ENCODE measurements around the gene ASB2. TPM values are rescaled to one million over a fixed set of nuclear protein-coding genes. Genes with fewer than 3 reads are reported as not detected.

ASB2 gene
- total RNA-seq, 1 donor from 2014 or later: 19.8 TPM

GRCh38 chr14:93944348-93945069 is 31.9 kb downstream of the ASB2 start:
- Mint-ChIP-seq H3K27me3 (ENCODE audit: low read depth) (no peaks in the 10 kb centered on the region), H3K4me1 (ENCODE audit: low read depth) (peaks cover 21% of the 10 kb centered on the region), H3K27ac (peak overlapping the region; percentile 3), H3K4me3 (ENCODE audit: low read depth) (no peak overlapping the region), H3K36me3 (ENCODE audit: low read depth) (peaks cover 68% of the 10 kb centered on the region), H3K9me3 (no peaks in the 10 kb centered on the region)
- intact Hi-C loops (cut with micrococcal nuclease): no loop called here
- DNase-seq (ENCODE audit: low spot score): no peak

- Mint-ChIP-seq H3K36me3 (ENCODE audit: low read depth) (peaks cover 65% of the 10 kb centered on the region), H3K27ac (peak overlapping the region; percentile 3), H3K9me3 (no peaks in the 10 kb centered on the region), H3K4me1 (ENCODE audit: low read depth) (peaks cover 21% of the 10 kb centered on the region), H3K4me3 (ENCODE audit: low read depth) (no peak overlapping the region), H3K27me3 (ENCODE audit: low read depth) (no peaks in the 10 kb centered on the region)
- intact Hi-C loops (cut with micrococcal nuclease): no loop called here
- DNase-seq (ENCODE audit: low spot score): no peak
These were observed 32.4 kb downstream of the ASB2 start for GRCh38 chr14:93943930-93944329.

- Mint-ChIP-seq H3K4me3 (ENCODE audit: low read depth) (no peak overlapping the region), H3K27me3 (ENCODE audit: low read depth) (no peaks in the 10 kb centered on the region), H3K9me3 (no peaks in the 10 kb centered on the region), H3K36me3 (ENCODE audit: low read depth) (peaks cover 66% of the 10 kb centered on the region), H3K27ac (no peak overlapping the region), H3K4me1 (ENCODE audit: low read depth) (peaks cover 21% of the 10 kb centered on the region)
- intact Hi-C loops (cut with micrococcal nuclease): no loop called here
- no peak for DNase-seq (ENCODE audit: low spot score)
These were observed 33.3 kb downstream of the ASB2 start for GRCh38 chr14:93943052-93943451.

- Mint-ChIP-seq H3K36me3 (ENCODE audit: low read depth) (peaks cover 64% of the 10 kb centered on the region), H3K4me3 (ENCODE audit: low read depth) (no peak overlapping the region), H3K27me3 (ENCODE audit: low read depth) (no peaks in the 10 kb centered on the region), H3K4me1 (ENCODE audit: low read depth) (peaks cover 18% of the 10 kb centered on the region), H3K9me3 (no peaks in the 10 kb centered on the region), H3K27ac (peak overlapping the region; percentile 33)
- intact Hi-C loops (cut with micrococcal nuclease): no loop called here
- no peak for DNase-seq (ENCODE audit: low spot score)
These were observed 35.0 kb downstream of the ASB2 start for GRCh38 chr14:93941293-93941910.

- Mint-ChIP-seq H3K4me3 (ENCODE audit: low read depth) (no peak overlapping the region), H3K36me3 (ENCODE audit: low read depth) (peaks cover 61% of the 10 kb centered on the region), H3K27me3 (ENCODE audit: low read depth) (no peaks in the 10 kb centered on the region), H3K27ac (peak overlapping the region; percentile 59), H3K9me3 (no peaks in the 10 kb centered on the region), H3K4me1 (ENCODE audit: low read depth) (peaks cover 18% of the 10 kb centered on the region)
- DNase-seq (ENCODE audit: low spot score): no peak
- intact Hi-C loops (cut with micrococcal nuclease): no loop called here
These were observed 35.9 kb downstream of the ASB2 start for GRCh38 chr14:93940437-93940836.

GRCh38 chr14:93939304-93940229 is 36.8 kb downstream of the ASB2 start:
- Mint-ChIP-seq H3K4me1 (ENCODE audit: low read depth) (peaks cover 18% of the 10 kb centered on the region), H3K27me3 (ENCODE audit: low read depth) (no peaks in the 10 kb centered on the region), H3K27ac (peak overlapping the region; percentile 67), H3K9me3 (no peaks in the 10 kb centered on the region), H3K36me3 (ENCODE audit: low read depth) (peaks cover 66% of the 10 kb centered on the region), H3K4me3 (ENCODE audit: low read depth) (peak overlapping the region; percentile 49)
- DNase-seq (ENCODE audit: low spot score): peak; percentile 86
- intact Hi-C loops (cut with micrococcal nuclease): loop anchor here (1.0 to 2.0 kb wide), 5 partner anchors 19 to 191 kb away; partner anchors contain the start of gene ASB2

GRCh38 chr14:93938751-93939303 is 37.5 kb downstream of the ASB2 start:
- intact Hi-C loops (cut with micrococcal nuclease): loop anchor here (1.0 to 2.0 kb wide), 5 partner anchors 20 to 192 kb away; partner anchors contain the start of gene ASB2
- Mint-ChIP-seq H3K36me3 (ENCODE audit: low read depth) (peaks cover 64% of the 10 kb centered on the region), H3K4me3 (ENCODE audit: low read depth) (peak overlapping the region; percentile 49), H3K27me3 (ENCODE audit: low read depth) (no peaks in the 10 kb centered on the region), H3K9me3 (no peaks in the 10 kb centered on the region), H3K27ac (no peak overlapping the region), H3K4me1 (ENCODE audit: low read depth) (peaks cover 18% of the 10 kb centered on the region)
- no peak for DNase-seq (ENCODE audit: low spot score)

GRCh38 chr14:93937519-93937918 is 38.9 kb downstream of the ASB2 start:
- intact Hi-C loops (cut with micrococcal nuclease): no loop called here
- Mint-ChIP-seq H3K27me3 (ENCODE audit: low read depth) (no peaks in the 10 kb centered on the region), H3K27ac (no peak overlapping the region), H3K4me1 (ENCODE audit: low read depth) (peaks cover 18% of the 10 kb centered on the region), H3K4me3 (ENCODE audit: low read depth) (no peak overlapping the region), H3K36me3 (ENCODE audit: low read depth) (peaks cover 60% of the 10 kb centered on the region), H3K9me3 (no peaks in the 10 kb centered on the region)
- DNase-seq (ENCODE audit: low spot score): no peak

GRCh38 chr14:93936926-93937325 is 39.4 kb downstream of the ASB2 start:
- Mint-ChIP-seq H3K4me3 (ENCODE audit: low read depth) (no peak overlapping the region), H3K36me3 (ENCODE audit: low read depth) (peaks cover 54% of the 10 kb centered on the region), H3K9me3 (no peaks in the 10 kb centered on the region), H3K27me3 (ENCODE audit: low read depth) (no peaks in the 10 kb centered on the region), H3K27ac (no peak overlapping the region), H3K4me1 (ENCODE audit: low read depth) (peaks cover 14% of the 10 kb centered on the region)
- DNase-seq (ENCODE audit: low spot score): no peak
- intact Hi-C loops (cut with micrococcal nuclease): no loop called here

- no peaks in the 10 kb centered on the region for H3K9me3 Mint-ChIP-seq
- no peak overlapping the region for H3K27ac Mint-ChIP-seq
- DNase-seq (ENCODE audit: low spot score): no peak
- intact Hi-C loops (cut with micrococcal nuclease): no loop called here
- peaks cover 52% of the 10 kb centered on the region for H3K36me3 Mint-ChIP-seq (ENCODE audit: low read depth)
- no peak overlapping the region for H3K4me3 Mint-ChIP-seq (ENCODE audit: low read depth)
- peaks cover 14% of the 10 kb centered on the region for H3K4me1 Mint-ChIP-seq (ENCODE audit: low read depth)
- no peaks in the 10 kb centered on the region for H3K27me3 Mint-ChIP-seq (ENCODE audit: low read depth)
These were observed 40.1 kb downstream of the ASB2 start for GRCh38 chr14:93936245-93936644.

GRCh38 chr14:93935213-93935612 is 41.2 kb downstream of the ASB2 start:
- H3K27me3 Mint-ChIP-seq (ENCODE audit: low read depth): no peaks in the 10 kb centered on the region
- H3K4me1 Mint-ChIP-seq (ENCODE audit: low read depth): peaks cover 4% of the 10 kb centered on the region
- H3K36me3 Mint-ChIP-seq (ENCODE audit: low read depth): peaks cover 46% of the 10 kb centered on the region
- DNase-seq (ENCODE audit: low spot score): no peak
- intact Hi-C loops (cut with micrococcal nuclease): no loop called here
- no peak overlapping the region for H3K4me3 Mint-ChIP-seq (ENCODE audit: low read depth)
- H3K9me3 Mint-ChIP-seq: no peaks in the 10 kb centered on the region
- H3K27ac Mint-ChIP-seq: no peak overlapping the region

- Mint-ChIP-seq H3K27me3 (ENCODE audit: low read depth) (no peaks in the 10 kb centered on the region), H3K4me3 (ENCODE audit: low read depth) (no peak overlapping the region), H3K9me3 (no peaks in the 10 kb centered on the region), H3K36me3 (ENCODE audit: low read depth) (peaks cover 29% of the 10 kb centered on the region), H3K27ac (no peak overlapping the region), H3K4me1 (ENCODE audit: low read depth) (no peaks in the 10 kb centered on the region)
- intact Hi-C loops (cut with micrococcal nuclease): no loop called here
- no peak for DNase-seq (ENCODE audit: low spot score)
These were observed 43.7 kb downstream of the ASB2 start for GRCh38 chr14:93932642-93933041.

Measured in activated T-helper 2 cell treated with anti-CD3 and anti-CD28 coated beads, Interferon-gamma antibody, Interleukin-2, Interleukin-4, amounts not matched to agents 10 μg/mL and 5 μg/mL and 100 μg/mL, durations not matched to agents 14 hours and 24 hours and 36 hours (primary cell).